Measurements from ENCODE around the gene ESCO1. TPM values are rescaled to one million over a fixed set of nuclear protein-coding genes. Genes with fewer than 3 reads are reported as not detected.

Gene ESCO1
- total and polyA plus RNA-seq, 2 of the 13 experiments (the other 11 are each of a cell fraction or from before 2014, with no cell fraction given), result 6.3 to 19.4 TPM

DNA sequence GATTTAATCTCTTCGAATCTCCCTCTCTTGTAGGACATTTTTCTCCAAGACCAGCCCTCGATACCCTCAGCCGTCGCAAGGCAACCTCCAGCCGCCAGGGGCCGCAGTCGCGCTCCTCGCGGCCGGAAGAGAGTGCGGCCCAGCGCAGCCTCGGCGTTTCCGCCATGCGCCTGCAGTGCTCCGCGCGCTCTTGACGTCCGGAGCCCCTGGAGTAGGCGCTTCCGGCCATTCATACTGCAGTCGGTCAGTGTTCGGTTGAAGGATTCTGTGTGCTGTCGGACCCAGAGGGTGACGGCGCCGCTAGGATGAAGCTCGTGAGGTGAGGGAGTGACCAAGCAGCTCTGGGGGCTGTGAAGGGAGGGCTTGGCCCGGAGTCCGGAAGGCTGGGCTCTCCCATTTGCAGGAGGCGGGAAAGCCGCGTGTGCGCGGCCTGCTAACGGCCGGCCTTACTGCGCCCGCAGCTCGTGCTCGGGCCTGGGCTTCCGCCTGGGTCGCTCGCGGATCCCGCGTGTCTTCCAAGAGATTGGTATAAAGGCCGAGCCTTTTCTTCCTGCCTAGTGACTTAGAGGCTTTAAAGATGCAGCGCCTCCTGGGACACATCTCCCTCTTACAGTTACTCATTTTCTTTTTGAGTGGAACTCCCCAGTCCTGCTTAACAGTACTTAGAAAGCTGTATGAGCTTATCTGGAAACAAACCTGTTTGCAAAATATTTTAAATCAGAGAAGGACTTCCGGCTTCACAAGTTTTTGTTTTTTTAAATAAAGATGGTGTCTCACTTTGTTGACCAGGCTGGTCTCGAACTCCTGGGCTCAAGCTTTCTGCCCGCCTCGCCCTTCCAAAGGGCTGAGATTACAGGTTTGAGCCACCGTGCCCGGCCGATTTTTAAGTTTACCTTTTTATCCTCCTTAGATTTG, 11.9 kb upstream of the ESCO1 start, which contains the start of gene SNRPD1 (continued):
- TF ChIP-seq ZNF615 (CRISPR knock-in tag; IDR thresholded peaks at IDR 0.05; ENCODE audit: borderline replicate concordance), result peak; percentile 98
- no peak for TF ChIP-seq SCMH1 (CRISPR knock-in tag; IDR thresholded peaks at IDR 0.05; ENCODE audit: borderline replicate concordance)
- TF ChIP-seq KLF11 (CRISPR knock-in tag; IDR thresholded peaks at IDR 0.05), result peak; percentile 96
- TF ChIP-seq, protein P1, sequence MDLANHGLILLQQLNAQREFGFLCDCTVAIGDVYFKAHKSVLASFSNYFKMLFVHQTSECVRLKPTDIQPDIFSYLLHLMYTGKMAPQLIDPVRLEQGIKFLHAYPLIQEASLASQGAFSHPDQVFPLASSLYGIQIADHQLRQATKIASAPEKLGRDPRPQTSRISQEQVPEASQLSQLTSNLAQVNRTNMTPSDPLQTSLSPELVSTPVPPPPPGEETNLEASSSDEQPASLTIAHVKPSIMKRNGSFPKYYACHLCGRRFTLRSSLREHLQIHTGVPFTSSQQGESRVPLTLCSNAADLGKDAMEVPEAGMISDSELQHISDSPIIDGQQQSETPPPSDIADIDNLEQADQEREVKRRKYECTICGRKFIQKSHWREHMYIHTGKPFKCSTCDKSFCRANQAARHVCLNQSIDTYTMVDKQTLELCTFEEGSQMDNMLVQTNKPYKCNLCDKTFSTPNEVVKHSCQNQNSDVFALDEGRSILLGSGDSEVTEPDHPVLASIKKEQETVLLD (CRISPR knock-in tag; IDR thresholded peaks at IDR 0.05; ENCODE audit: low read depth), result peak; percentile 85; the same call in 1 of the 2 replicates
- no peak for TF ChIP-seq KLF9 (CRISPR knock-in tag; IDR thresholded peaks at IDR 0.05; ENCODE audit: low read depth)
- peak; percentile 95 for TF ChIP-seq RBFOX2 (IDR thresholded peaks at IDR 0.05; ENCODE audit: low read depth, low read length)
- TF ChIP-seq, protein P2, sequence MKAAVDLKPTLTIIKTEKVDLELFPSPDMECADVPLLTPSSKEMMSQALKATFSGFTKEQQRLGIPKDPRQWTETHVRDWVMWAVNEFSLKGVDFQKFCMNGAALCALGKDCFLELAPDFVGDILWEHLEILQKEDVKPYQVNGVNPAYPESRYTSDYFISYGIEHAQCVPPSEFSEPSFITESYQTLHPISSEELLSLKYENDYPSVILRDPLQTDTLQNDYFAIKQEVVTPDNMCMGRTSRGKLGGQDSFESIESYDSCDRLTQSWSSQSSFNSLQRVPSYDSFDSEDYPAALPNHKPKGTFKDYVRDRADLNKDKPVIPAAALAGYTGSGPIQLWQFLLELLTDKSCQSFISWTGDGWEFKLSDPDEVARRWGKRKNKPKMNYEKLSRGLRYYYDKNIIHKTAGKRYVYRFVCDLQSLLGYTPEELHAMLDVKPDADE (CRISPR knock-in tag; IDR thresholded peaks at IDR 0.05), result no peak
- TF ChIP-seq KDM5A (IDR thresholded peaks at IDR 0.05; ENCODE audit: borderline replicate concordance, low read length), result peak; percentile 68
- peak; percentile 39; the same call in 1 of the 2 replicates for TF ChIP-seq HMG20A (CRISPR knock-in tag; IDR thresholded peaks at IDR 0.05; ENCODE audit: borderline replicate concordance)
- TF ChIP-seq, protein P3, sequence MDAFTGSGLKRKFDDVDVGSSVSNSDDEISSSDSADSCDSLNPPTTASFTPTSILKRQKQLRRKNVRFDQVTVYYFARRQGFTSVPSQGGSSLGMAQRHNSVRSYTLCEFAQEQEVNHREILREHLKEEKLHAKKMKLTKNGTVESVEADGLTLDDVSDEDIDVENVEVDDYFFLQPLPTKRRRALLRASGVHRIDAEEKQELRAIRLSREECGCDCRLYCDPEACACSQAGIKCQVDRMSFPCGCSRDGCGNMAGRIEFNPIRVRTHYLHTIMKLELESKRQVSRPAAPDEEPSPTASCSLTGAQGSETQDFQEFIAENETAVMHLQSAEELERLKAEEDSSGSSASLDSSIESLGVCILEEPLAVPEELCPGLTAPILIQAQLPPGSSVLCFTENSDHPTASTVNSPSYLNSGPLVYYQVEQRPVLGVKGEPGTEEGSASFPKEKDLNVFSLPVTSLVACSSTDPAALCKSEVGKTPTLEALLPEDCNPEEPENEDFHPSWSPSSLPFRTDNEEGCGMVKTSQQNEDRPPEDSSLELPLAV (CRISPR knock-in tag; conservative IDR thresholded peaks at IDR 0.05; ENCODE audit: low read depth), result no peak
- TF ChIP-seq IKZF4 (CRISPR knock-in tag; IDR thresholded peaks at IDR 0.05; ENCODE audit: borderline replicate concordance, low read depth, not compliant biosample characterization), result peak; percentile 78
- TF ChIP-seq, protein P4, sequence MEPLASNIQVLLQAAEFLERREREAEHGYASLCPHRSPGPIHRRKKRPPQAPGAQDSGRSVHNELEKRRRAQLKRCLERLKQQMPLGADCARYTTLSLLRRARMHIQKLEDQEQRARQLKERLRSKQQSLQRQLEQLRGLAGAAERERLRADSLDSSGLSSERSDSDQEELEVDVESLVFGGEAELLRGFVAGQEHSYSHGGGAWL (CRISPR knock-in tag; IDR thresholded peaks at IDR 0.05), result peak; percentile 97
- peak; percentile 74; the same call in 1 of the 2 replicates for TF ChIP-seq GPN1 (CRISPR knock-in tag; IDR thresholded peaks at IDR 0.05; ENCODE audit: borderline replicate concordance)
- TF ChIP-seq, protein P5, sequence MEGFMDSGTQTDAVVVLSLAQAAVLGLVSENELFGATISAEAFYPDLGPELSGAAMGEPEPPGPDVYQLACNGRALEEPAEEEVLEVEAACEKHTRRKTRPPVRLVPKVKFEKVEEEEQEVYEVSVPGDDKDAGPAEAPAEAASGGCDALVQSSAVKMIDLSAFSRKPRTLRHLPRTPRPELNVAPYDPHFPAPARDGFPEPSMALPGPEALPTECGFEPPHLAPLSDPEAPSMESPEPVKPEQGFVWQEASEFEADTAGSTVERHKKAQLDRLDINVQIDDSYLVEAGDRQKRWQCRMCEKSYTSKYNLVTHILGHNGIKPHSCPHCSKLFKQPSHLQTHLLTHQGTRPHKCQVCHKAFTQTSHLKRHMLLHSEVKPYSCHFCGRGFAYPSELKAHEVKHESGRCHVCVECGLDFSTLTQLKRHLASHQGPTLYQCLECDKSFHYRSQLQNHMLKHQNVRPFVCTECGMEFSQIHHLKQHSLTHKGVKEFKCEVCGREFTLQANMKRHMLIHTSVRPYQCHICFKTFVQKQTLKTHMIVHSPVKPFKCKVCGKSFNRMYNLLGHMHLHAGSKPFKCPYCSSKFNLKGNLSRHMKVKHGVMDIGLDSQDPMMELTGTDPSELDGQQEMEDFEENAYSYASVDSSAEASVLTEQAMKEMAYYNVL (CRISPR knock-in tag; IDR thresholded peaks at IDR 0.05; ENCODE audit: borderline replicate concordance), result no peak
- TF ChIP-seq ZNF674 (CRISPR knock-in tag; IDR thresholded peaks at IDR 0.05; ENCODE audit: low read depth), result peak; percentile 92; the same call in 1 of the 2 replicates
- peak; percentile 74 for TF ChIP-seq ZNF746 (CRISPR knock-in tag; IDR thresholded peaks at IDR 0.05)
- TF ChIP-seq ZKSCAN1 (IDR thresholded peaks at IDR 0.05; ENCODE audit: low read length), result no peak
- peak; percentile 64; the same call in 1 of the 2 replicates for TF ChIP-seq ZNF335 (CRISPR knock-in tag; IDR thresholded peaks at IDR 0.05)
- TF ChIP-seq ZNF569 (CRISPR knock-in tag; IDR thresholded peaks at IDR 0.05; ENCODE audit: borderline replicate concordance), result no peak
- peak; percentile 59; the same call in 1 of the 2 replicates for TF ChIP-seq CEBPG (CRISPR knock-in tag; IDR thresholded peaks at IDR 0.05)
- no peak for TF ChIP-seq ZNF660 (CRISPR knock-in tag; IDR thresholded peaks at IDR 0.05; ENCODE audit: borderline replicate concordance, low read depth)
- peak; percentile 85; the same call in 1 of the 2 replicates for TF ChIP-seq ZNF510 (CRISPR knock-in tag; IDR thresholded peaks at IDR 0.05; ENCODE audit: low read depth)
